DOHH2 (cell line): ENCODE results near the gene MRPS23.

Experiments used
- H3F3A ChIP-seq: fragments of 200-600 bp; sonication (generic), shearing (Covaris generic); 2 replicates; pipeline ENCODE4 v1.6.0; 2016; ENCODE audit warnings: antibody characterized with exemption, mild to moderate bottlenecking; ENCODE audit not compliant: control insufficient read depth, insufficient read depth
- H3K27ac ChIP-seq: fragments of 200-600 bp; sonication (generic); 2 replicates; pipeline ENCODE4 v1.5.1; 2014; ENCODE audit warnings: low read depth, mild to moderate bottlenecking, low read length, moderate library complexity
- H3K27me3 ChIP-seq: fragments of 200-600 bp; sonication (generic); 2 replicates; pipeline ENCODE4 v1.6.1; 2014; ENCODE audit warnings: mild to moderate bottlenecking, low read length, mixed read lengths; ENCODE audit not compliant: control insufficient read depth
- H3K36me3 ChIP-seq: fragments of 200-600 bp; sonication (generic); 2 replicates; pipeline ENCODE4 v1.6.1; 2014; ENCODE audit warnings: mild to moderate bottlenecking, low read length, moderate library complexity, mixed read lengths; ENCODE audit not compliant: control insufficient read depth
- H3K4me1 ChIP-seq: fragments of 200-600 bp; sonication (generic); 2 replicates; pipeline ENCODE4 v1.6.1; 2014; ENCODE audit warnings: mild to moderate bottlenecking, low read length, mixed read lengths; ENCODE audit not compliant: control insufficient read depth
- H3K4me2 ChIP-seq: fragments of 200-600 bp; sonication (generic); 2 replicates; pipeline ENCODE4 v1.6.0; 2014; ENCODE audit warnings: mild to moderate bottlenecking, low read length, moderate library complexity
- H3K4me3 ChIP-seq: fragments of 200-600 bp; sonication (generic); 2 replicates; pipeline ENCODE4 v1.5.1; 2014; ENCODE audit warnings: mild to moderate bottlenecking, low read length, mixed read lengths
- H3K79me2 ChIP-seq: fragments of 200-600 bp; sonication (generic); 2 replicates; pipeline ENCODE4 v1.6.1; 2014; ENCODE audit warnings: mild to moderate bottlenecking, low read length, mixed read lengths; ENCODE audit not compliant: control insufficient read depth
- H3K9me2 ChIP-seq: fragments of 200-600 bp; sonication (generic); replicated peaks from 2 replicates; pipeline ENCODE4 v1.6.1; 2014; ENCODE audit warnings: mild to moderate bottlenecking, low read length, mixed read lengths; ENCODE audit not compliant: control insufficient read depth
- H3K9me3 ChIP-seq: fragments of 200-600 bp; sonication (generic); 2 replicates; pipeline ENCODE4 v1.6.1; 2014; ENCODE audit warnings: antibody characterized with exemption, low read length, mixed read lengths; ENCODE audit not compliant: control insufficient read depth, insufficient read depth
- H4K20me1 ChIP-seq: fragments of 200-600 bp; sonication (generic); 2 replicates; pipeline ENCODE4 v1.6.0; 2014; ENCODE audit warnings: low read depth, mild to moderate bottlenecking, antibody characterized with exemption, low read length, moderate library complexity; ENCODE audit not compliant: control insufficient read depth, insufficient read depth
- EZH2phosphoT487 ChIP-seq: fragments of 200-600 bp; sonication (generic); IDR thresholded peaks from 2 replicates; pipeline ENCODE4 v1.6.1; 2017; ENCODE audit warnings: borderline replicate concordance, mild to moderate bottlenecking, antibody characterized with exemption, low read length, moderate library complexity, mixed read lengths
- TF ChIP-seq, protein P1 (sequence below): fragments of 200-600 bp; sonication (generic); IDR thresholded peaks from one replicate; pipeline ENCODE4 v1.5.1; 2014; ENCODE audit warnings: antibody characterized with exemption, mild to moderate bottlenecking, low read depth, low read length; ENCODE audit not compliant: poor library complexity, severe bottlenecking

Gene MRPS23

DNA sequence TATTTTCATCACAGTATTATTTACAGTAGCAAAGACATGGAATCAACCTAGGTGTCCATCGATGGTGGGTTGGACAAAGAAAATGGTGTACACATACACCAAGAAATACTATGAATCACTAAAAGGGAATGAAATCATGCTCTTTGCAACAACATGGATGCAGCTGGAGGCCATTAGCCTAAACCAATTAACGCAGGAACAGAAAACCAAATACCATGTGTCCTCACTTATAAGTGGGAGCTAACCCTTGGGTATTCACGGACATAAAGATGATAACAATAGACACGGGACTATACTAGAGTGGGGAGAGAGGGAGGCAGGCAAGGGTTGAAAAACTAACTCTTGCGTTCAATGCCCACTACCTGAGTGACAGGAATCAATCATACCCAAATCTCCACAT, 41.0 kb downstream of the MRPS23 start:
- no peaks in the 10 kb centered on the region for H4K20me1 ChIP-seq
- H3K9me2 ChIP-seq, result no peaks in the 10 kb centered on the region
- H3K4me1 ChIP-seq, result peaks cover 21% of the 10 kb centered on the region
- H3K9me3 ChIP-seq, result no peaks in the 10 kb centered on the region
- H3K27me3 ChIP-seq, result peaks cover 57% of the 10 kb centered on the region
- no peaks in the 10 kb centered on the region for H3F3A ChIP-seq
- H3K4me2 ChIP-seq, result no peak overlapping the region
- no peak for TF ChIP-seq EZH2phosphoT487
- TF ChIP-seq, protein P1, sequence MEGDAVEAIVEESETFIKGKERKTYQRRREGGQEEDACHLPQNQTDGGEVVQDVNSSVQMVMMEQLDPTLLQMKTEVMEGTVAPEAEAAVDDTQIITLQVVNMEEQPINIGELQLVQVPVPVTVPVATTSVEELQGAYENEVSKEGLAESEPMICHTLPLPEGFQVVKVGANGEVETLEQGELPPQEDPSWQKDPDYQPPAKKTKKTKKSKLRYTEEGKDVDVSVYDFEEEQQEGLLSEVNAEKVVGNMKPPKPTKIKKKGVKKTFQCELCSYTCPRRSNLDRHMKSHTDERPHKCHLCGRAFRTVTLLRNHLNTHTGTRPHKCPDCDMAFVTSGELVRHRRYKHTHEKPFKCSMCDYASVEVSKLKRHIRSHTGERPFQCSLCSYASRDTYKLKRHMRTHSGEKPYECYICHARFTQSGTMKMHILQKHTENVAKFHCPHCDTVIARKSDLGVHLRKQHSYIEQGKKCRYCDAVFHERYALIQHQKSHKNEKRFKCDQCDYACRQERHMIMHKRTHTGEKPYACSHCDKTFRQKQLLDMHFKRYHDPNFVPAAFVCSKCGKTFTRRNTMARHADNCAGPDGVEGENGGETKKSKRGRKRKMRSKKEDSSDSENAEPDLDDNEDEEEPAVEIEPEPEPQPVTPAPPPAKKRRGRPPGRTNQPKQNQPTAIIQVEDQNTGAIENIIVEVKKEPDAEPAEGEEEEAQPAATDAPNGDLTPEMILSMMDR, result no peak
- H3K79me2 ChIP-seq, result no peaks in the 10 kb centered on the region
- no peak overlapping the region for H3K4me3 ChIP-seq
- no peak overlapping the region for H3K27ac ChIP-seq
- no peaks in the 10 kb centered on the region for H3K36me3 ChIP-seq

DNA sequence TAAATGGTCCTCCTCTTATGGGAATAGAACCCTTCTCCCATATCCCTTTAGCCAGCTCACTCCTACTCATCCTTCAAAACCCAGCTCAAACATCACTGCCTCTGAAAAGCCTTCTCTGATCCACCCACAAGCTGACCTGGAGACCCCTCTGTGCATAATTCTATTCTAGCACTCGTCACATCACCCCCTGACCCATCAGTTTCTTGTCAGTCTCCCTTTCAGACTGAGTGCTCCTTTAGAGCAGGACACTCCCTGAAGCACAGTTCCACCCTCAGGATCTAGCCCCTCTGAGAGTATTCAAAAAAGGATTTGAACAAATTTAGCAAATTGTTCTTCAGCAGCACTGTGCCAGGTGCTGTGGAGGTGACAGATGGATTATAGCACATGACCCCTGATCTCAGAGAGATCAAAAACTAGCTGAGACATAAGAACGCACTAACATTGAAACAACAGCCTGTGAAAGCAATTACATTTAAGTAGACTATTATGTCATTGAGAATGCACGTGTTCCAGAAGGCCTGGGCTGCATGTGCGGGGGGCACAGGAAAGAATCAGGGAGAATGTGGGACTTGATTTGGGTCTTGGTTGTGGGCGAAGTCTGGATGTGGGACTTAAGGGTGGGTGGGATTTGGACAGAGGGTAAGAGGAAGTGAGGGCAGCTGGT, 43.5 kb downstream of the MRPS23 start:
- Histone ChIP-seq H4K20me1 (no peaks in the 10 kb centered on the region), H3K36me3 (no peaks in the 10 kb centered on the region), H3F3A (no peaks in the 10 kb centered on the region), H3K9me3 (no peaks in the 10 kb centered on the region), H3K4me2 (no peak overlapping the region), H3K27ac (no peak overlapping the region), H3K4me1 (peaks cover 16% of the 10 kb centered on the region), H3K79me2 (no peaks in the 10 kb centered on the region), H3K27me3 (peaks cover 55% of the 10 kb centered on the region), H3K4me3 (no peak overlapping the region), H3K9me2 (no peaks in the 10 kb centered on the region)
- TF ChIP-seq EZH2phosphoT487, result no peak
- TF ChIP-seq, protein P1, result no peak

DNA sequence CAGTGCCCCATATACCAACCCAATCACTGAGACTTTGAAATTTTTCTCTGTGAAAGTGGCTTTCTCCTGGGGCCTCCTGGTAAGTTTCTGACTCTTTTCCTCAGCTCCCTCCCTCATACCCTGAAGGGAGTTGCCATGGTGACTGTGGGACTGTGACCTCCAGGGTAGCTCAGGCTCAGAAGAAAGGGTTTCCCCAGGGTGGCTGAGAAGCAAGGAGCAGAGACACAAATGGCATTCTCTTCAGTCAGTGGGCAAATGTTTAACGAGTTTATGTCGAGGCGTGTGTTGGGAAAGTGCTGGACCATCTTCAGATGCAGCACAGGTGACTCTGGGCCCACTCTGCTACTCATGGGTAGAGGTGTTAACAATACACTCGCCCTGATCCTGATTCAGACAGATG, 46.8 kb downstream of the MRPS23 start:
- Histone ChIP-seq H3K79me2 (no peaks in the 10 kb centered on the region), H3K9me3 (no peaks in the 10 kb centered on the region), H3K9me2 (no peaks in the 10 kb centered on the region), H3K4me2 (no peak overlapping the region), H3K4me1 (peaks cover 6% of the 10 kb centered on the region; the same call in 1 of the 2 replicates), H3K36me3 (no peaks in the 10 kb centered on the region), H4K20me1 (no peaks in the 10 kb centered on the region), H3K4me3 (no peak overlapping the region), H3F3A (no peaks in the 10 kb centered on the region), H3K27ac (no peak overlapping the region), H3K27me3 (peaks cover 25% of the 10 kb centered on the region)
- TF ChIP-seq, protein P1, result no peak
- no peak for TF ChIP-seq EZH2phosphoT487
